Breast epithelium (tissue), 3 donors: ENCODE results near the gene KDM5B.

ENCODE experiments used
- POLR2A ChIP-seq: fragments of 450-650 bp; IDR thresholded peaks from one replicate; pipeline ENCODE4 v1.6.1; 2016; ENCODE audit warnings: antibody characterized with exemption, mild to moderate bottlenecking, moderate library complexity
- TF ChIP-seq, protein P1 (sequence below), 3 donors: fragments of 450-650 bp; IDR thresholded peaks; one replicate each; pipeline ENCODE4 v1.5.1; 2016 to 2017; ENCODE audit warnings: antibody characterized with exemption in 3 of 3, mild to moderate bottlenecking in 3 of 3, moderate library complexity in 3 of 3

DNA sequence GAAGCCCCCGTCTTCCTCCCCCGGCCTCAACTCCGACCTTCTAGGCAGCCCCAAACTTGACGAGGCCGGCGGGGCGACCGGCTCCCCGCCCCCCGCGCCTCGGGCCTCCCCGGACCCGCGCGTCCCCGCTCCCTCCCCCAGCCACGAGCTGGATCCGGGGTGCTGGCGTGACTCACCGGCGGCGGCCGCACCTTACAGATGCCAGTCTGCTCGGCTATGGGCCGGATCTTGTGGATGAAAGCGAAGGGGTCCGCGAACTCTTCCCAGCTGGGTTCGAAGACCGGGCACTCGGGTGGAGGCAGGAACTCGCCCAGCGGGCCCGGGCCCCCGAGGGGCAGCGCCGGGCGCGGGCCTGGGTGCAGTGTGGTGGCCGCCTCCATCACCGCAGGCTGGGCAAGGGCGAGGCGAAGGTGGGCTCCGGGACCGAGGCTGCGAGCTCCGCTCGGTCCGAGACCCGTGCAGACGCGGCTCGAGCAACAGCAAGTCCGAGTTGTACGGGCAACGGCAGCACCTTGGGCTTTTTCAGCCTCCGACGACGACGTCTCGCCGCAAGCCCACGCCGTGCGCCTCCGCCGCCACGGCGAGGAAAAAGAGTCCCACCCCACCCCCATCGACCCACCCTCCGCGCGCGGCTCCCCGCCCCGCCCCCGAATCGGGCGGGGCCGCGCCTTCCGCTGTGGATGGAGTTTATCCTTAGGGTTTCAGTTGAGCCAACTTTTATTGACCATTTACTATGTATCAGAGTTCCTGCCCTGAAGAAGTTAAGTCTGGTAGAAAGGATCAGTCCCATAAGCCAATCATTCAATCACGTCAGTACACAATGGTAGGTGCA is at the start of gene KDM5B:
- TF ChIP-seq, protein P1, sequence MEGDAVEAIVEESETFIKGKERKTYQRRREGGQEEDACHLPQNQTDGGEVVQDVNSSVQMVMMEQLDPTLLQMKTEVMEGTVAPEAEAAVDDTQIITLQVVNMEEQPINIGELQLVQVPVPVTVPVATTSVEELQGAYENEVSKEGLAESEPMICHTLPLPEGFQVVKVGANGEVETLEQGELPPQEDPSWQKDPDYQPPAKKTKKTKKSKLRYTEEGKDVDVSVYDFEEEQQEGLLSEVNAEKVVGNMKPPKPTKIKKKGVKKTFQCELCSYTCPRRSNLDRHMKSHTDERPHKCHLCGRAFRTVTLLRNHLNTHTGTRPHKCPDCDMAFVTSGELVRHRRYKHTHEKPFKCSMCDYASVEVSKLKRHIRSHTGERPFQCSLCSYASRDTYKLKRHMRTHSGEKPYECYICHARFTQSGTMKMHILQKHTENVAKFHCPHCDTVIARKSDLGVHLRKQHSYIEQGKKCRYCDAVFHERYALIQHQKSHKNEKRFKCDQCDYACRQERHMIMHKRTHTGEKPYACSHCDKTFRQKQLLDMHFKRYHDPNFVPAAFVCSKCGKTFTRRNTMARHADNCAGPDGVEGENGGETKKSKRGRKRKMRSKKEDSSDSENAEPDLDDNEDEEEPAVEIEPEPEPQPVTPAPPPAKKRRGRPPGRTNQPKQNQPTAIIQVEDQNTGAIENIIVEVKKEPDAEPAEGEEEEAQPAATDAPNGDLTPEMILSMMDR (IDR thresholded peaks at IDR 0.05) = no peak
- TF ChIP-seq POLR2A = no peak
